Caco-2 (cell line): Measurements from ENCODE around the gene VPS33B. TPM values are rescaled to one million over a fixed set of nuclear protein-coding genes. Genes with fewer than 3 reads are reported as not detected.

ENCODE experiments used
- BruUV-seq: library from RNA; stranded (reverse); fragments of 400-500 nt; replicated peaks from 2 replicates; lab custom pipeline; 2021; lab: Mats Ljungman, UMichigan
- CTCF ChIA-PET: fragments of 300-600 bp; sonication (Branson Sonifier 250); formaldehyde crosslinking; loops from one replicate; lab custom pipeline; 2022; ENCODE audit warnings: antibody characterized with exemption; lab: Charles Lee
- POLR2A ChIA-PET: fragments of 300-600 bp; sonication (Branson Sonifier 250); formaldehyde crosslinking; loops from one replicate; lab custom pipeline; 2022; ENCODE audit warnings: antibody characterized with exemption; lab: Charles Lee
- DNase-seq, 2 experiments: peaks; one replicate each; pipeline versions ENCODE4 v3.0.0 to v3.0.0-alpha.2; 2020 to 2022
- H3K27me3 ChIP-seq: replicated peaks from 2 replicates; pipeline ENCODE4 v1.6.0; 2011; ENCODE audit warnings: low read length; ENCODE audit not compliant: control insufficient read depth, insufficient read depth
- H3K36me3 ChIP-seq: 2 replicates; pipeline ENCODE4 v1.5.1; 2011; ENCODE audit warnings: low read length; ENCODE audit not compliant: control insufficient read depth, insufficient read depth
- H3K4me1 ChIP-seq: fragments of 250-450 bp; sonication (Bioruptor Pico); 2 replicates; pipeline ENCODE4 v1.5.1; 2020; ENCODE audit warnings: mild to moderate bottlenecking
- H3K4me3 ChIP-seq: 2 replicates; pipeline ENCODE4 v1.5.1; 2011; ENCODE audit warnings: low read depth, mild to moderate bottlenecking, control low read depth, low read length
- H3K9me3 ChIP-seq: fragments of 250-450 bp; sonication (Bioruptor Pico); 2 replicates; pipeline ENCODE4 v1.5.1; 2020; ENCODE audit warnings: mild to moderate bottlenecking, moderate library complexity
- H3K27ac Mint-ChIP-seq: one replicate; pipeline ENCODE4 v1.8.0; 2022; ENCODE audit warnings: mixed read lengths; ENCODE audit not compliant: unreplicated experiment
- H3K27me3 Mint-ChIP-seq: one replicate; pipeline ENCODE4 v1.8.0; 2022; ENCODE audit warnings: mixed read lengths; ENCODE audit not compliant: insufficient read depth, unreplicated experiment
- H3K36me3 Mint-ChIP-seq: one replicate; pipeline ENCODE4 v1.8.0; 2022; ENCODE audit warnings: mild to moderate bottlenecking, mixed read lengths; ENCODE audit not compliant: insufficient read depth, unreplicated experiment
- H3K4me1 Mint-ChIP-seq: one replicate; pipeline ENCODE4 v1.8.0; 2022; ENCODE audit warnings: low read depth, mixed read lengths; ENCODE audit not compliant: unreplicated experiment
- H3K4me3 Mint-ChIP-seq: one replicate; pipeline ENCODE4 v1.8.0; 2022; ENCODE audit warnings: mild to moderate bottlenecking, moderate library complexity, mixed read lengths; ENCODE audit not compliant: unreplicated experiment
- H3K9me3 Mint-ChIP-seq: one replicate; pipeline ENCODE4 v1.8.0; 2022; ENCODE audit warnings: mixed read lengths; ENCODE audit not compliant: unreplicated experiment
- CTCF ChIP-seq, 2 experiments: fragments of 200-600 bp in 1 of 2; IDR thresholded peaks; 1 replicate in 1 of 2; 2 replicates in 1 of 2; pipeline versions ENCODE4 v1.5.1 to v1.8.0; 2011 to 2022; ENCODE audit warnings: antibody characterized with exemption in 1 of 2, control low read depth in 1 of 2, inconsistent platforms in 1 of 2, low read depth in 1 of 2, low read length in 1 of 2, mild to moderate bottlenecking in 1 of 2, moderate library complexity in 1 of 2; ENCODE audit not compliant: insufficient read depth in 1 of 2, severe bottlenecking in 1 of 2, unreplicated experiment in 1 of 2
- intact Hi-C: fragments of 100-400 bp; cut with micrococcal nuclease; formaldehyde crosslinking; loops from one replicate; pipeline ENCODE4 v1.10.0; 2022; ENCODE audit not compliant: unreplicated experiment
- total RNA-seq: library from RNA; stranded (reverse); gene quantifications from 2 replicates; pipeline ENCODE4 v1.2.3, GENCODE V29; 2022

VPS33B gene
- total RNA-seq, 1 experiment from 2014 or later: 13.7 TPM

- Histone ChIP-seq H3K36me3 (peaks cover 1% of the 10 kb centered on the region), H3K27me3 (no peaks in the 10 kb centered on the region), H3K9me3 (no peaks in the 10 kb centered on the region), H3K4me3 (no peak overlapping the region), H3K4me1 (peaks cover 4% of the 10 kb centered on the region)
- Mint-ChIP-seq H3K4me1 (peaks cover 9% of the 10 kb centered on the region), H3K36me3 (peaks cover 60% of the 10 kb centered on the region), H3K27me3 (no peaks in the 10 kb centered on the region), H3K9me3 (no peaks in the 10 kb centered on the region), H3K27ac (peak overlapping the region; percentile 87), H3K4me3 (peak overlapping the region; percentile 76)
- DNase-seq: no peak
- intact Hi-C loops: no loop called here
- POLR2A ChIA-PET: interaction anchor here (2.1 kb wide), 1 partner anchor 18 kb away, joined by 24 read pairs; the partner anchor contains the start of gene UNC45A
- CTCF ChIA-PET: no interaction called here
- no peak for TF ChIP-seq CTCF (IDR thresholded peaks at IDR 0.05; ENCODE audit: insufficient read depth in 1 of 2, low read depth in 1 of 2, low read length in 1 of 2, severe bottlenecking in 1 of 2, unreplicated experiment in 1 of 2)
- no TSS peak for BruUV-seq
Observed at GRCh38 chr15:90952901-90953677, 69.3 kb downstream of the VPS33B start.

- no peaks in the 10 kb centered on the region for H3K9me3 Mint-ChIP-seq
- no peaks in the 10 kb centered on the region for H3K4me1 ChIP-seq
- TF ChIP-seq CTCF (IDR thresholded peaks at IDR 0.05; ENCODE audit: insufficient read depth in 1 of 2, low read depth in 1 of 2, low read length in 1 of 2, severe bottlenecking in 1 of 2, unreplicated experiment in 1 of 2): no peak
- H3K36me3 Mint-ChIP-seq: peaks cover 55% of the 10 kb centered on the region
- ChIA-PET POLR2A (no interaction called here), CTCF (no interaction called here)
- H3K4me3 Mint-ChIP-seq: no peak overlapping the region
- no peak overlapping the region for H3K27ac Mint-ChIP-seq
- DNase-seq: no peak
- peaks cover 1% of the 10 kb centered on the region for H3K36me3 ChIP-seq
- H3K27me3 ChIP-seq: no peaks in the 10 kb centered on the region
- H3K27me3 Mint-ChIP-seq: no peaks in the 10 kb centered on the region
- H3K4me1 Mint-ChIP-seq: peaks cover 9% of the 10 kb centered on the region
- H3K9me3 ChIP-seq: no peaks in the 10 kb centered on the region
- BruUV-seq: no TSS peak
- intact Hi-C loops: no loop called here
- H3K4me3 ChIP-seq: no peak overlapping the region
Observed at GRCh38 chr15:90950676-90951075, 71.7 kb downstream of the VPS33B start.

GRCh38 chr15:90949979-90950675, 72.3 kb downstream of the VPS33B start:
- intact Hi-C loops: no loop called here
- peaks cover 9% of the 10 kb centered on the region for H3K4me1 Mint-ChIP-seq
- H3K27ac Mint-ChIP-seq: no peak overlapping the region
- TF ChIP-seq CTCF (IDR thresholded peaks at IDR 0.05; ENCODE audit: insufficient read depth in 1 of 2, low read depth in 1 of 2, low read length in 1 of 2, severe bottlenecking in 1 of 2, unreplicated experiment in 1 of 2): no peak
- no peak overlapping the region for H3K4me3 Mint-ChIP-seq
- Histone ChIP-seq H3K36me3 (peaks cover 1% of the 10 kb centered on the region), H3K9me3 (no peaks in the 10 kb centered on the region), H3K4me3 (no peak overlapping the region), H3K4me1 (no peaks in the 10 kb centered on the region), H3K27me3 (no peaks in the 10 kb centered on the region)
- DNase-seq: no peak
- no peaks in the 10 kb centered on the region for H3K27me3 Mint-ChIP-seq
- BruUV-seq: no TSS peak
- H3K36me3 Mint-ChIP-seq: peaks cover 54% of the 10 kb centered on the region
- H3K9me3 Mint-ChIP-seq: no peaks in the 10 kb centered on the region
- ChIA-PET CTCF (interaction anchor here (0.6 kb wide), 1 partner anchor 87 kb away, joined by 5 read pairs; no protein-coding TSS in a partner anchor), POLR2A (no interaction called here)

Other genes with a start within 250 kb of the VPS33B start
- gene FURIN, start 154.0 kb downstream of the VPS33B start, total RNA-seq: 41.5 and 43.0 TPM in 2 replicates
- 1.7 and 1.8 TPM in 2 replicates for gene FES, start 138.1 kb downstream of the VPS33B start, total RNA-seq
- 64.9 and 69.8 TPM in 2 replicates for gene MAN2A2, start 119.3 kb downstream of the VPS33B start, total RNA-seq
- 20.0 and 21.6 TPM in 2 replicates for gene HDDC3, start 90.0 kb downstream of the VPS33B start, total RNA-seq
- gene UNC45A, start 87.3 kb downstream of the VPS33B start, total RNA-seq: 62.6 and 63.8 TPM in 2 replicates
- gene RCCD1, start 67.7 kb downstream of the VPS33B start, total RNA-seq: 26.1 and 29.6 TPM in 2 replicates
- gene PRC1, start 28.1 kb downstream of the VPS33B start, total RNA-seq: 142 and 145 TPM in 2 replicates
- gene SV2B, start 77.7 kb upstream of the VPS33B start, total RNA-seq: not detected in 2 replicates